K562 (cell line): ENCODE data around the gene SLC48A1.

ENCODE experiments used
- JUNB ChIP-seq: fragments of 450-650 bp; formaldehyde crosslinking; conservative IDR thresholded peaks from 2 replicates; pipeline ENCODE4 v1.4.0; 2020; ENCODE audit warnings: mild to moderate bottlenecking
- MXI1 ChIP-seq: IDR thresholded peaks from 2 replicates; pipeline ENCODE4 v1.6.1; 2011; ENCODE audit warnings: low read depth, mild to moderate bottlenecking, improper control_type of control experiment, low read length
- RUNX1 ChIP-seq: sonication (generic); IDR thresholded peaks from 2 replicates; pipeline ENCODE4 v1.6.1; 2016; ENCODE audit warnings: antibody characterized with exemption, low read depth
- ZBTB11 ChIP-seq, 3 experiments: fragments of 200-800 bp in 1 of 3; fragments of 250-450 bp in 1 of 3; fragments of 450-650 bp in 1 of 3; sonication (Bioruptor Pico) in 1 of 3; sonication (Bioruptor generic) in 1 of 3; formaldehyde crosslinking in 1 of 3; IDR thresholded peaks; 2 replicates each; pipeline versions ENCODE4 v1.6.1 to v1.8.0; 2016 to 2022; ENCODE audit warnings: mild to moderate bottlenecking in 2 of 3, missing genetic modification characterization in 2 of 3, missing compliant biosample characterization in 1 of 3, moderate library complexity in 1 of 3
- ZNF512 ChIP-seq: IDR thresholded peaks from 2 replicates; pipeline ENCODE4 v1.6.1; 2016; ENCODE audit warnings: missing genetic modification characterization, missing compliant biosample characterization
- TF ChIP-seq, protein P1 (sequence below), 2 experiments: fragments of 450-650 bp in 1 of 2; sonication (generic) in 1 of 2; formaldehyde crosslinking in 1 of 2; IDR thresholded peaks in 1 of 2; conservative IDR thresholded peaks in 1 of 2; 2 replicates each; pipeline versions ENCODE4 v1.6.1 to v1.8.1; 2016 to 2023; ENCODE audit warnings: mild to moderate bottlenecking in 2 of 2, moderate library complexity in 2 of 2, inconsistent platforms in 1 of 2, missing genetic modification reagents in 1 of 2
- TF ChIP-seq, protein P2 (sequence below), 3 experiments: IDR thresholded peaks in 2 of 3; conservative IDR thresholded peaks in 1 of 3; 2 replicates each; pipeline ENCODE4 v1.5.1; 2011 to 2012; ENCODE audit warnings: low read length in 3 of 3, mild to moderate bottlenecking in 3 of 3, control low read depth in 2 of 3, improper control_type of control experiment in 1 of 3, inconsistent platforms in 1 of 3, low read depth in 1 of 3, mixed read lengths in 1 of 3, moderate library complexity in 1 of 3; ENCODE audit not compliant: insufficient read depth in 2 of 3
- TF ChIP-seq, protein P3 (sequence below): fragments of 250-450 bp; sonication (Bioruptor Pico); IDR thresholded peaks from 2 replicates; pipeline ENCODE4 v1.5.0; 2020; ENCODE audit warnings: mild to moderate bottlenecking, borderline replicate concordance

- TF ChIP-seq, protein P1, sequence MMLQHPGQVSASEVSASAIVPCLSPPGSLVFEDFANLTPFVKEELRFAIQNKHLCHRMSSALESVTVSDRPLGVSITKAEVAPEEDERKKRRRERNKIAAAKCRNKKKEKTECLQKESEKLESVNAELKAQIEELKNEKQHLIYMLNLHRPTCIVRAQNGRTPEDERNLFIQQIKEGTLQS (IDR thresholded peaks at IDR 0.05) = no peak
- TF ChIP-seq, protein P1 (CRISPR knock-in tag; conservative IDR thresholded peaks at IDR 0.05) = no peak
- TF ChIP-seq MXI1 = no peak
- TF ChIP-seq, protein P2, sequence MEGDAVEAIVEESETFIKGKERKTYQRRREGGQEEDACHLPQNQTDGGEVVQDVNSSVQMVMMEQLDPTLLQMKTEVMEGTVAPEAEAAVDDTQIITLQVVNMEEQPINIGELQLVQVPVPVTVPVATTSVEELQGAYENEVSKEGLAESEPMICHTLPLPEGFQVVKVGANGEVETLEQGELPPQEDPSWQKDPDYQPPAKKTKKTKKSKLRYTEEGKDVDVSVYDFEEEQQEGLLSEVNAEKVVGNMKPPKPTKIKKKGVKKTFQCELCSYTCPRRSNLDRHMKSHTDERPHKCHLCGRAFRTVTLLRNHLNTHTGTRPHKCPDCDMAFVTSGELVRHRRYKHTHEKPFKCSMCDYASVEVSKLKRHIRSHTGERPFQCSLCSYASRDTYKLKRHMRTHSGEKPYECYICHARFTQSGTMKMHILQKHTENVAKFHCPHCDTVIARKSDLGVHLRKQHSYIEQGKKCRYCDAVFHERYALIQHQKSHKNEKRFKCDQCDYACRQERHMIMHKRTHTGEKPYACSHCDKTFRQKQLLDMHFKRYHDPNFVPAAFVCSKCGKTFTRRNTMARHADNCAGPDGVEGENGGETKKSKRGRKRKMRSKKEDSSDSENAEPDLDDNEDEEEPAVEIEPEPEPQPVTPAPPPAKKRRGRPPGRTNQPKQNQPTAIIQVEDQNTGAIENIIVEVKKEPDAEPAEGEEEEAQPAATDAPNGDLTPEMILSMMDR (IDR thresholded peaks at IDR 0.05 in 2 of 3, conservative IDR thresholded peaks at IDR 0.05 in 1 of 3; ENCODE audit: insufficient read depth in 2 of 3, low read depth in 1 of 3, low read length in 3 of 3) = no peak
- TF ChIP-seq ZNF512 (tag) = no peak
- TF ChIP-seq, protein P3, sequence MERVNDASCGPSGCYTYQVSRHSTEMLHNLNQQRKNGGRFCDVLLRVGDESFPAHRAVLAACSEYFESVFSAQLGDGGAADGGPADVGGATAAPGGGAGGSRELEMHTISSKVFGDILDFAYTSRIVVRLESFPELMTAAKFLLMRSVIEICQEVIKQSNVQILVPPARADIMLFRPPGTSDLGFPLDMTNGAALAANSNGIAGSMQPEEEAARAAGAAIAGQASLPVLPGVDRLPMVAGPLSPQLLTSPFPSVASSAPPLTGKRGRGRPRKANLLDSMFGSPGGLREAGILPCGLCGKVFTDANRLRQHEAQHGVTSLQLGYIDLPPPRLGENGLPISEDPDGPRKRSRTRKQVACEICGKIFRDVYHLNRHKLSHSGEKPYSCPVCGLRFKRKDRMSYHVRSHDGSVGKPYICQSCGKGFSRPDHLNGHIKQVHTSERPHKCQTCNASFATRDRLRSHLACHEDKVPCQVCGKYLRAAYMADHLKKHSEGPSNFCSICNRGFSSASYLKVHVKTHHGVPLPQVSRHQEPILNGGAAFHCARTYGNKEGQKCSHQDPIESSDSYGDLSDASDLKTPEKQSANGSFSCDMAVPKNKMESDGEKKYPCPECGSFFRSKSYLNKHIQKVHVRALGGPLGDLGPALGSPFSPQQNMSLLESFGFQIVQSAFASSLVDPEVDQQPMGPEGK = no peak
- TF ChIP-seq JUNB (CRISPR knock-in tag) = no peak
- TF ChIP-seq ZBTB11 (CRISPR knock-in tag; IDR thresholded peaks at IDR 0.05) = no peak
- TF ChIP-seq RUNX1 = no peak
Measured at GRCh38 chr12:47822863-47823262, 49.8 kb downstream of the SLC48A1 start.
